H1 (cell line): Measurements from ENCODE around the gene RBM20. TPM values are rescaled to one million over a fixed set of nuclear protein-coding genes. Genes with fewer than 3 reads are reported as not detected.

Experiments
- CTCF ChIA-PET: fragments of 300-600 bp; sonication (Branson Sonifier 250); formaldehyde crosslinking; loops from one replicate; lab custom pipeline; 2021; ENCODE audit not compliant: partially characterized antibody; lab: Charles Lee
- POLR2A ChIA-PET: fragments of 300-600 bp; sonication (Branson Sonifier 250); formaldehyde crosslinking; loops from one replicate; lab custom pipeline; 2021; ENCODE audit warnings: inconsistent platforms; ENCODE audit not compliant: partially characterized antibody; lab: Charles Lee
- DNase-seq, 2 experiments: peaks; one replicate each; pipeline versions ENCODE4 v3.0.0 to v3.0.0-alpha.2; 2010 to 2022; ENCODE audit warnings: low spot score in 2 of 2, low read depth in 1 of 2, mixed read lengths in 1 of 2
- FAIRE-seq: peaks from 2 replicates; lab custom pipeline; 2011; peaks lifted over from hg19 to GRCh38; lab: Jason Lieb, UNC
- H2AFZ ChIP-seq: 2 replicates; pipeline ENCODE4 v1.8.1; 2012; ENCODE audit warnings: low read length, inconsistent platforms
- H2AK5ac ChIP-seq: 2 replicates; pipeline ENCODE4 v1.6.1; 2013; ENCODE audit warnings: low read depth, low read length
- H2BK120ac ChIP-seq: replicated peaks from 2 replicates; pipeline ENCODE3; 2013; ENCODE audit warnings: low read depth, low read length, inconsistent platforms
- H2BK12ac ChIP-seq: 2 replicates; pipeline ENCODE4 v1.6.1; 2013; ENCODE audit warnings: low read depth, low read length
- H2BK15ac ChIP-seq: 2 replicates; pipeline ENCODE4 v1.6.1; 2013; ENCODE audit warnings: low read length
- H2BK20ac ChIP-seq: 2 replicates; pipeline ENCODE4 v1.6.1; 2013; ENCODE audit warnings: low read length
- H2BK5ac ChIP-seq: 2 replicates; pipeline ENCODE4 v1.6.1; 2013; ENCODE audit warnings: low read depth, low read length
- H3K14ac ChIP-seq: 2 replicates; pipeline ENCODE4 v1.6.1; 2013; ENCODE audit warnings: inconsistent platforms; ENCODE audit not compliant: insufficient read length
- H3K18ac ChIP-seq: 2 replicates; pipeline ENCODE4 v1.6.1; 2013; ENCODE audit warnings: low read length; ENCODE audit errors: extremely low read depth
- H3K23ac ChIP-seq: 2 replicates; pipeline ENCODE4 v1.6.1; 2013; ENCODE audit warnings: inconsistent platforms; ENCODE audit not compliant: insufficient read length
- H3K23me2 ChIP-seq: 2 replicates; pipeline ENCODE4 v1.6.1; 2013; ENCODE audit warnings: low read depth, low read length
- H3K27ac ChIP-seq: 2 replicates; pipeline ENCODE4 v1.6.1; 2011; ENCODE audit warnings: low read depth, low read length, inconsistent platforms
- H3K27me3 ChIP-seq, 4 experiments: replicated peaks in 1 of 4; 1 replicate in 1 of 4; 2 replicates in 3 of 4; pipeline versions ENCODE4 v1.6.1 to v1.8.1; 2011 to 2013; ENCODE audit warnings: low read length in 3 of 4, mild to moderate bottlenecking in 3 of 4, inconsistent platforms in 2 of 4, mixed read lengths in 2 of 4, moderate library complexity in 1 of 4; ENCODE audit not compliant: control insufficient read depth in 3 of 4, insufficient read depth in 3 of 4; ENCODE audit errors: extremely low read depth in 1 of 4
- H3K36me3 ChIP-seq, 4 experiments: 2 replicates each; pipeline versions ENCODE4 v1.6.1 to v1.8.1; 2011 to 2013; ENCODE audit warnings: mild to moderate bottlenecking in 4 of 4, low read length in 3 of 4, moderate library complexity in 2 of 4, control low read depth in 1 of 4, inconsistent platforms in 1 of 4; ENCODE audit not compliant: insufficient read depth in 4 of 4, control insufficient read depth in 2 of 4
- H3K4ac ChIP-seq: replicated peaks from 2 replicates; pipeline ENCODE3; 2013; ENCODE audit warnings: low read length, low read depth, mixed read lengths, inconsistent platforms; ENCODE audit not compliant: insufficient read length
- H3K4me1 ChIP-seq, 4 experiments: replicated peaks in 1 of 4; 1 replicate in 1 of 4; 2 replicates in 3 of 4; pipeline versions ENCODE4 v1.6.1 to v1.8.1; 2011 to 2013; ENCODE audit warnings: low read length in 3 of 4, inconsistent platforms in 2 of 4, mixed read lengths in 1 of 4; ENCODE audit not compliant: insufficient read depth in 4 of 4, control insufficient read depth in 3 of 4
- H3K4me2 ChIP-seq, 2 experiments: 2 replicates each; pipeline versions ENCODE4 v1.6.1 to v1.8.1; 2011 to 2013; ENCODE audit warnings: low read depth in 2 of 2, low read length in 2 of 2, control low read depth in 1 of 2, inconsistent platforms in 1 of 2, mild to moderate bottlenecking in 1 of 2; ENCODE audit not compliant: insufficient read depth in 1 of 2
- H3K4me3 ChIP-seq, 4 experiments: fragments of 200-600, 300-600 bp in 1 of 4; sonication (generic), shearing (Covaris generic), sonication (Bioruptor Twin) in 1 of 4; 2 replicates each; pipeline versions ENCODE4 v1.5.1 to v1.8.1; 2011 to 2016; ENCODE audit warnings: low read length in 4 of 4, low read depth in 3 of 4, control low read depth in 2 of 4, inconsistent platforms in 2 of 4, mild to moderate bottlenecking in 2 of 4, mixed read lengths in 1 of 4, moderate library complexity in 1 of 4; ENCODE audit not compliant: insufficient read depth in 2 of 4; ENCODE audit errors: extremely low read depth in 1 of 4
- H3K56ac ChIP-seq: replicated peaks from 2 replicates; pipeline ENCODE3; 2013; ENCODE audit warnings: low read depth, mild to moderate bottlenecking, mixed read lengths, low read length, inconsistent platforms; ENCODE audit not compliant: insufficient read length
- H3K79me1 ChIP-seq: 2 replicates; pipeline ENCODE4 v1.6.1; 2013; ENCODE audit warnings: low read depth, low read length, control low read depth
- H3K79me2 ChIP-seq, 2 experiments: 2 replicates each; pipeline versions ENCODE4 v1.6.1 to v1.8.1; 2012 to 2013; ENCODE audit warnings: low read length in 2 of 2, mild to moderate bottlenecking in 2 of 2, inconsistent platforms in 1 of 2; ENCODE audit not compliant: insufficient read depth in 2 of 2, control insufficient read depth in 1 of 2
- H3K9ac ChIP-seq, 4 experiments: replicated peaks in 1 of 4; 1 replicate in 1 of 4; 2 replicates in 3 of 4; pipeline versions ENCODE4 v1.6.1 to v1.8.1; 2011 to 2013; ENCODE audit warnings: low read depth in 3 of 4, low read length in 3 of 4, control low read depth in 2 of 4, mild to moderate bottlenecking in 2 of 4, moderate library complexity in 2 of 4, inconsistent platforms in 1 of 4; ENCODE audit errors: extremely low read depth in 1 of 4
- H3K9me3 ChIP-seq, 2 experiments: 2 replicates each; pipeline versions ENCODE4 v1.6.1 to v1.8.1; 2012 to 2013; ENCODE audit warnings: mild to moderate bottlenecking in 2 of 2, moderate library complexity in 2 of 2, control low read depth in 1 of 2, inconsistent platforms in 1 of 2, low read depth in 1 of 2, low read length in 1 of 2, mixed read lengths in 1 of 2; ENCODE audit not compliant: insufficient read depth in 2 of 2
- H4K20me1 ChIP-seq, 2 experiments: replicated peaks in 1 of 2; 2 replicates each; pipeline versions ENCODE3 to v1.8.1; 2011 to 2013; ENCODE audit warnings: inconsistent platforms in 2 of 2, low read length in 2 of 2, mild to moderate bottlenecking in 1 of 2; ENCODE audit not compliant: insufficient read depth in 2 of 2, control insufficient read depth in 1 of 2
- H4K5ac ChIP-seq: 2 replicates; pipeline ENCODE4 v1.6.1; 2013; ENCODE audit warnings: low read length, low read depth, mixed read lengths, inconsistent platforms; ENCODE audit not compliant: insufficient read length
- H4K8ac ChIP-seq: 2 replicates; pipeline ENCODE4 v1.8.0; 2013; ENCODE audit warnings: mild to moderate bottlenecking, moderate library complexity, low read length, inconsistent platforms; ENCODE audit not compliant: insufficient read depth; ENCODE audit errors: extremely low read depth
- H4K91ac ChIP-seq: replicated peaks from 2 replicates; pipeline ENCODE3; 2013; ENCODE audit warnings: low read length, mixed read lengths, inconsistent platforms; ENCODE audit not compliant: insufficient read length
- HDAC6 ChIP-seq: IDR thresholded peaks from one replicate; pipeline ENCODE4 v1.7.1; 2012; ENCODE audit warnings: low read depth, mild to moderate bottlenecking, inconsistent platforms, low read length, moderate library complexity
- KDM1A ChIP-seq: fragments of 200-600, 300-600 bp; sonication (generic); IDR thresholded peaks from 2 replicates; pipeline ENCODE4 v1.7.1; 2016; ENCODE audit warnings: mild to moderate bottlenecking, low read length, borderline replicate concordance
- POLR2A ChIP-seq, 2 experiments: IDR thresholded peaks; 1 replicate in 1 of 2; 2 replicates in 1 of 2; pipeline ENCODE4 v1.6.1; 2011; ENCODE audit warnings: low read depth in 2 of 2, low read length in 2 of 2, mild to moderate bottlenecking in 2 of 2; ENCODE audit errors: control extremely low read depth in 1 of 2
- SRF ChIP-seq: IDR thresholded peaks from 2 replicates; pipeline ENCODE4 v1.6.1; 2011; ENCODE audit warnings: mild to moderate bottlenecking, low read depth, low read length, moderate library complexity
- WGBS, 2 experiments: shearing (Covaris generic) in 1 of 2; methylation state at CpG; one replicate each; pipeline versions ENCODE4 v1.1.6 to v1.1.7; 2013 to 2015; ENCODE audit warnings: low lambda C conversion rate in 2 of 2, mixed read lengths in 2 of 2, inconsistent platforms in 1 of 2, low coverage in 1 of 2, missing lambda C conversion rate in 1 of 2; ENCODE audit not compliant: insufficient replicate concordance in 2 of 2, insufficient coverage in 1 of 2, insufficient read length in 1 of 2; ENCODE audit errors: extremely low coverage in 1 of 2, missing lambda C conversion rate in 1 of 2; 5-methylcytosine and 5-hydroxymethylcytosine counted together
- polyA plus RNA-seq, 7 experiments: library from polyadenylated mRNA; depleted of rRNA in 3 of 7; stranded (reverse) in 5 of 7; unstranded in 2 of 7; fragments of >200 nt in 5 of 7; fragments of 200-250 nt in 2 of 7; gene quantifications; 1 replicate in 5 of 7; 2 replicates in 1 of 7; 4 replicates in 1 of 7; pipeline versions ENCODE4 v1.2.1 to v1.2.3, GENCODE V29; 2011 to 2013; ENCODE audit warnings: missing spikeins in 2 of 7, mixed read lengths in 2 of 7
- total RNA-seq: library from RNA; stranded (reverse); fragmentation: NEBNext Ultra II Directional; extraction: Animal tissue kit (Norgen Biotek cat#: 25700); gene quantifications from 2 replicates; pipeline ENCODE4 v1.2.1, GENCODE V29; 2021

RBM20 gene
- total and polyA plus RNA-seq, 2 of the 8 experiments (the other 6 are each of a cell fraction or from before 2014, with no cell fraction given): 0.05 to 0.63 TPM

- Histone ChIP-seq H3K4ac (no peak overlapping the region), H3K27ac (no peak overlapping the region), H3K18ac (0 out of 2 replicates have a peak overlapping the region, but pooled peaks have one; percentile 27), H3K56ac (no peak overlapping the region), H3K14ac (no peak overlapping the region), H2BK12ac (no peak overlapping the region), H4K20me1 (no peaks in the 10 kb centered on the region), H3K79me1 (no peaks in the 10 kb centered on the region), H2BK15ac (no peak overlapping the region), H3K36me3 (no peaks in the 10 kb centered on the region), H3K9me3 (no peaks in the 10 kb centered on the region), H3K27me3 (no peaks in the 10 kb centered on the region), H3K4me2 (no peak overlapping the region), H4K5ac (no peak overlapping the region), H3K9ac (no peak overlapping the region), H3K4me1 (no peaks in the 10 kb centered on the region; a peak in 1 of 7 replicates), H3K23ac (no peak overlapping the region), H3K4me3 (no peak overlapping the region), H2BK20ac (no peak overlapping the region), H2BK120ac (no peak overlapping the region), H3K23me2 (no peaks in the 10 kb centered on the region), H2BK5ac (no peak overlapping the region), H4K91ac (no peak overlapping the region), H3K79me2 (no peaks in the 10 kb centered on the region), H2AFZ (no peak overlapping the region), H4K8ac (no peak overlapping the region; the same call in 1 of the 2 replicates), H2AK5ac (no peak overlapping the region)
- WGBS, 2 experiments: 89% methylated on average over 11 of the region's 11 CpGs; no CpG with 5 or more reads in 1 of the 2 experiments
- TF ChIP-seq HDAC6: no peak
- no peak for TF ChIP-seq POLR2A (IDR thresholded peaks at IDR 0.05; ENCODE audit: control extremely low read depth in 1 of 2, low read depth in 2 of 2, low read length in 2 of 2)
- no peak for TF ChIP-seq SRF
- no peak for TF ChIP-seq KDM1A
- no peak for FAIRE-seq
- POLR2A ChIA-PET: no interaction called here
- CTCF ChIA-PET: interaction anchor here (0.8 to 3.5 kb wide), 6 partner anchors 11 to 166 kb away, joined by 3 to 12 read pairs (median 3); no protein-coding TSS in a partner anchor
- no peak for DNase-seq
Observed at GRCh38 chr10:110730345-110731050, 86.4 kb downstream of the RBM20 start.
